GM19324 (cell line): Measurements from ENCODE around the gene AKAP4.

Experiments used
- ATAC-seq: cut with Tn5 transposase; IDR thresholded peaks from one replicate; pipeline ENCODE4 v1.9.1; 2021; ENCODE audit warnings: mild to moderate bottlenecking, moderate library complexity; ENCODE audit not compliant: unreplicated experiment, low FRiP score

Gene AKAP4, protein sequence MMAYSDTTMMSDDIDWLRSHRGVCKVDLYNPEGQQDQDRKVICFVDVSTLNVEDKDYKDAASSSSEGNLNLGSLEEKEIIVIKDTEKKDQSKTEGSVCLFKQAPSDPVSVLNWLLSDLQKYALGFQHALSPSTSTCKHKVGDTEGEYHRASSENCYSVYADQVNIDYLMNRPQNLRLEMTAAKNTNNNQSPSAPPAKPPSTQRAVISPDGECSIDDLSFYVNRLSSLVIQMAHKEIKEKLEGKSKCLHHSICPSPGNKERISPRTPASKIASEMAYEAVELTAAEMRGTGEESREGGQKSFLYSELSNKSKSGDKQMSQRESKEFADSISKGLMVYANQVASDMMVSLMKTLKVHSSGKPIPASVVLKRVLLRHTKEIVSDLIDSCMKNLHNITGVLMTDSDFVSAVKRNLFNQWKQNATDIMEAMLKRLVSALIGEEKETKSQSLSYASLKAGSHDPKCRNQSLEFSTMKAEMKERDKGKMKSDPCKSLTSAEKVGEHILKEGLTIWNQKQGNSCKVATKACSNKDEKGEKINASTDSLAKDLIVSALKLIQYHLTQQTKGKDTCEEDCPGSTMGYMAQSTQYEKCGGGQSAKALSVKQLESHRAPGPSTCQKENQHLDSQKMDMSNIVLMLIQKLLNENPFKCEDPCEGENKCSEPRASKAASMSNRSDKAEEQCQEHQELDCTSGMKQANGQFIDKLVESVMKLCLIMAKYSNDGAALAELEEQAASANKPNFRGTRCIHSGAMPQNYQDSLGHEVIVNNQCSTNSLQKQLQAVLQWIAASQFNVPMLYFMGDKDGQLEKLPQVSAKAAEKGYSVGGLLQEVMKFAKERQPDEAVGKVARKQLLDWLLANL

GRCh38 chrX:50200907-50201306 lies at the start of gene AKAP4:
AKAP4 (minus strand) TSS chrX:50201007; CDS start chrX:50200889, 118 bp downstream.
- no peak for ATAC-seq

DNA sequence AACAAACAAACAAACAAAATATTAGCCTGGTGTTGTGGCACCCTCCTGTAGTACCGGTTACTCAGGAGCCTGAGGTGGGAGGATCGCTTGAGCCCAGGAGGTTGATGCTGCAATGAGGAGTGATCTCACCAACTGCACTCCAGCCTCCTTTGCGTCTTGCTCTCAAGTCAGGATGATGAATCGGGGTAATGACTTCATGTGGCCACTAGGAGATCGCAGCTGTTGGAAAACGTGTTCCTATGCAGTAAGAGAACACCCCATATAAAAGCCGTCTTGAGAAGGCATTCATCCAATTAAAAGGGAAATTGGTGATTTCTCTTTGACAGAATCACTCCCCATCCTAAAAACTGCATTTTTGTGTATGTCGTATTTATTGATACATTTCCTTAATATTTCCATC lies 10.7 kb upstream of the AKAP4 start:
- ATAC-seq: no peak

DNA sequence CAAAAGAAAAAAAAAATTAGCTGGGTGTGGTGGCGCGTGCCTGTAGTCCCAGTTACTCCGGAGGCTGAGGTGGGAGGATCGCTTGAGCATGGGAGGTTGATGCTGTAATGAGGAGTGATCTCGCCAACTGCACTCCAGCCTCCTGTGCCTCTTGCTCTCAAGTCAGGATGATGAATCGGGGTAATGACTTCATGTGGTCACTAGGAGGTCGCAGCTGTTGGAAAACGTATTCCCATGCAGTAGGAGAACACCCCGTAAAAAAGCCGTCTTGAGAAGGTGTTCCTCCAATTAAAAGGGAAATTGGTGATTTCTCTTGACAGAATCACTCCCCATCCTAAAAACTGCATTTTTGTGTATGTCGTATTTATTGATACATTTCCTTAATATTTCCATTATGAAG lies 5.9 kb upstream of the AKAP4 start:
- ATAC-seq: no peak

GRCh38 chrX:50204364-50204899 lies 3.6 kb upstream of the AKAP4 start, which contains the start of gene CCNB3:
CCNB3 (plus strand) TSS chrX:50204765; CDS start chrX:50285164, 80,399 bp downstream.
- ATAC-seq: peak; percentile 85

DNA sequence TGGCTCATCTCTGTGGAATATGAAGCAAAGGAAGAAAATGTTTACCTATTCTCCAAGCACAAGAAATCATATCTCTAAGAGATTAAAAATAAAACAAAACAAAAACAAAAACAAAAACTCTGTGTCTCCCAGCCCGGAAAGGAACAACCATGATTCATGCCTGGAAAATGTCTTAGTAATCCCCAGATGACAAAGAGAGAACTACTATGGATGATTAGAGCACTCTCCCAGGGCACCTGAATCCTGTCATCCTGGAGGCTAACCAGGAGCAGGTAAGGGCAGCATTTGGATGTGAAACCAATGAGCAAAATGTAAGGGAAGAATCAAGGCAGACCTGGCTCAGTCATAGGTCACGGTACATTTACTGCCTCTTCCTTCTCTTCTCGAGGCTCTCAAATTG lies 1.7 kb upstream of the AKAP4 start:
- ATAC-seq: no peak

DNA sequence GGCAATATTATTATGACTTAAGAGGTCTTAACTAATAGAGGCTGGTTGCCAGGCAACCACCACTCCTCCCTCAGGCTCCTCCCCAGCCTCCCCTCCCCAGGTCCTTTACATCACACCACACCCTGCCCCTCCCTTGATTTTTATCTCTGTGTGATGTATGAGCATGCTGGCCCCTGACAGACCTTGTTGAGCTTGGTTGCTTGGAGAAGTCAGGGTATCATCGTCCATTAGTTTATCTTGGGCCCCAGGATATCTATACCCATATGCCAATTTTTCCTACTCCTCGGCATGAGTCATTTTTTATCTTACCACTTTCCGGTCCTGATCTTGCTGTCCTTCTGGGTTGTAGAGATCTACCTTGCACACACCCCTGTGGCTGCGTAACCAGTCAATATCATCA lies 2.5 kb downstream of the AKAP4 start:
- ATAC-seq: no peak

DNA sequence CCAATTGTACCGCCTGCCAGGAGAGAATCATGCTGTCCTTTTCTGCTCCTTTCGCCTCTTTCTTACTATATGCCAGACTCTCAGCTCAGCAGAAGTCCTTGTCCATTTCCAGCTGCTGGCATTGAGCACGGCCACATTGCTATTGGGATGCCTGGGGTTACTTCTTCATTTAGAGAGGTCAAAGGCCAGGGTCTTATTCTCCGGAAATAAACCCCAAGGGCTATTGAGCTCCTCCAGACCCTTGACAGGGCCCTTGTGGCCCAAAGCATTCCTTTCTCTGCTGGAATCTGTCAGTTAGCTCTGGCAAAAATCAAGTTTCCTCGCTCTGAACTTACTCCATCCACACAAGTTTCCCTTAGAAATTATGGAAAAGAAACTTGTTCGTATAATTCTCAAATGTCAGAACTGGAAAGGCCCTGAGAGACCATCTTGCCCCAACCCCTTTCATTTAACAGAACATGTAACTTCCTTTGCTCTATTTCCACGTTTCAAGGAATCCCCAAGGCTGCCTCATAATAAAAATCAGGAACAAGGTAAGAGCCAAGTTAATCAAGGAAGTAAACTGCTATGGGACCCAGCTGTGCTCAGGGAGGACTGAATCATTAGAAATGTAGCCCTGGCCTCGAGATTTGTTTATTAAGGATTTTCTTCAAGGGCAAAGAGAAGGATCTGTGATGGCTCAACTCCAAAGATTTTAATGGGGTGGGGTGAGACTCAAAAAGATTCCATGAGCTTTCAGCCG lies 11.8 kb downstream of the AKAP4 start:
- ATAC-seq: no peak

GRCh38 chrX:50183891-50184290 lies 16.9 kb downstream of the AKAP4 start:
- no peak for ATAC-seq

- no peak for ATAC-seq
Measured at GRCh38 chrX:50180073-50180940, 20.5 kb downstream of the AKAP4 start.

DNA sequence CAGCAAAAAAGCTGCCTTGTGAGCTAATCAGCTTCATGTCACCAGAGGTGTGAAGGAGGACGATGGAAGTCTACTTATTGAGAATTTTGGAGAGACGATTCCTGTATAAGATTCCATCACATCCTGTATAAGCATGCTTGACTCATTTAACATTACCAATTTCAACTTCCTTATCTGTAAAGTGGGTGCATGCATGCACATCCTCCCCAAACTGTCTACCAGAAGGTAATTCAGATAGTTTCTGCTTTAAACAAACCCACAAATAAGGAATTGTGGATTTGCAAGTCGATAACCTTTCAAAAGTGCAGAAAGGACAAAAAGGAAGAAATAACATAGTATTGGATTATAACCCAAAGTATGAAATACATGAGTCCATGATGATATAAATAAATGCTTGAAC lies 31.1 kb downstream of the AKAP4 start:
- ATAC-seq: no peak

DNA sequence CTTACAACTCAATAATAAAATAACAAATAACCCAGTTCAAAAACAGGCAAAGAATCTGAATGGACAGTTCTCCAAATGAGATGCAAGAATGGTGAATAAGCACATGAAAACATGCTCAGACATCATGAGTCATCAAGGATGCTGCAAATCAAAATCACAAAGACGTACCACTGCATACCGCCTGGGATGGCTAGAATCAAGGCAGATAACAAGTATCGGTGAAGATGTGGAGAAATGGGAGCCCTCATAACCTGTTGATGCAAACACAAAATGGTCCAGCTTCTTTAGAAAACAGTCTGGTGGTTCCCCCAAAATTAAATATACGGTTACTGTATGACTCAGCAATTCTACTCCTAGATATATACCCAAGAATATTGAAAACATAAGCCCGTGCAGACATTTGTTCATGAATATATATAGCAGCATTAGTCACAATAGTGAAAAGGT lies 32.5 kb downstream of the AKAP4 start:
- no peak for ATAC-seq

GRCh38 chrX:50167366-50167765 lies 33.4 kb downstream of the AKAP4 start:
- ATAC-seq: no peak

DNA sequence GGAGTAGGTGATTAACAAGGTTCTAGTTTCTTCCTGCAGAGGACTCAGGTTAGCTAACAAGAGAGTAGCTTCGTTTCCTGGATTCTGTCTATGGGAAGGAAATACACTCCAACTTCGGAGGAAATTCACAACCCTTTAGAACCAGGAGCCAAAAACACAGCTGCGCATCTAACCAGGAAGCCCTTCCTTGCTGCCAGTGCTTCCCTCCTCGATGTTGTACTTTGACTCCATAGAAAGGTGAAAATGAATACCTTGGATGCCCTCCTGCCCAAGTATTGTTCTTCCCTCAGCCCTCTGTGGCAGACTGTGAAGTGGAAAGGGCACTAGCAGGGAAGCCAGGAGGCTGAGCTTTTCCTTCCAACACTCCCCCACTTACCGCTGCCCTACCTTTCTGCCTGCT lies 35.1 kb downstream of the AKAP4 start:
- no peak for ATAC-seq

- no peak for ATAC-seq
Measured at GRCh38 chrX:50161127-50161526, 39.7 kb downstream of the AKAP4 start.

DNA sequence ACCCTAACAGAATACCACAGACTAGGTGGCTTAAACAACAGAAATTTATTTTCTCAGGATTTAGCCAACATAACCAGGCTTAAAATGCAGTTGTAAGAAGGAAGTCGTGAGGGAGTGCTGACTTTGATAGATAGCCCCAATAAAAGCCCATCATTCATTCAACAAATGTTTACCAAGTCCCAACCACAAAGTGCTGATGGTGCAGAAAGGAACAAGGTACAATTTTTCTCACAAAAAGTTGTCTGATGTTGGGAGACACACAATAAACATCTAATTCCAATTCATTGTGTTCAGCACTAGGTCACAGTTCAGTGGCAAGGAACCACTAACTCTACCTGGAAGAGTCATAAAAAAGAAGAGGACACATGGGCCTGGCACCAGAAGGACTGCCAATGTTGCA lies 42.2 kb downstream of the AKAP4 start:
- ATAC-seq: no peak

GRCh38 chrX:50157545-50158135 lies 43.2 kb downstream of the AKAP4 start:
- no peak for ATAC-seq

DNA sequence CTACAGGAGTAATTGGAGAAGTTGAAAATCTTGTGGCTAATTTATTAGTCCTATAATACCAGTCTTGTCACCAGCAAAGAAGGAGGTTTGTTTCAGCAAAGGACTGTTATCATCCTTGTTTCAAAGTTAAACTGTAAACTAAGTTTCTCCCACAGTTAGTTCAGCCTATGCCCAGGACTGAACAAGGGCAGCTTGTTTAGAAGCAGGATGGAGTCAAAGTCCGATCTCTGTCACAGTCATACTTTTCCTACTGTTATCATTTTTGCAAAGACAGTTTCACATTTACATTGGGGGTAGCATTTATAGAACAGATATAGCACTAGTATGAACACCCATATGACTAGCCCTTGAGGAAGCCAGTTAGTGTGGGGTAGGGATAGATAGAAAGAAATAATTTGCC lies 46.4 kb downstream of the AKAP4 start:
- ATAC-seq: no peak

DNA sequence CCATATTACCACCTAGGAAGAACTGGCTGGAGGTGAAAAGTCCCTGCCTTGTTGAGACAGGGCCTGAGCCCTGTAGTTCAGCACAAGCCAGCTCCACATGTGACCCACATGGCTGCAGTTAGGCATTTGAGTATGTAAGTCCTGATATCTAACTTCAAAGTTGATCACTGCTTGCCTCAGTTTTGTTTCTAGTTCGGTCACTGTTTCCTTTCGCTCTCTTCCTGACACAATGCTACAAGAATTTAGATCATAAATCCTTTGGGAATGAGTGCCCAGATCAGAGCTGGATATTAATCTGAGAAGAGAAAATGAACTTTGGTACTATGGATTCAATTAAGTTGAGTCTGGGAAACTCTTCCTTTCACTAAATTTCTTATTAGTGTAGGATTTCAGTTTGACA lies 48.4 kb downstream of the AKAP4 start:
- ATAC-seq: no peak

- no peak for ATAC-seq
Measured at GRCh38 chrX:50147972-50148371, 52.8 kb downstream of the AKAP4 start.
